ENCODE data around the gene GAB1.

- no peak for TF ChIP-seq CTCF (IDR thresholded peaks at IDR 0.05 in 2 of 3, conservative IDR thresholded peaks at IDR 0.05 in 1 of 3; ENCODE audit: borderline replicate concordance in 1 of 3, insufficient read depth in 1 of 3, low read depth in 2 of 3, low read length in 2 of 3)
- TF ChIP-seq SIN3A (IDR thresholded peaks at IDR 0.05; ENCODE audit: low read depth) = no peak
- TF ChIP-seq, protein P1, sequence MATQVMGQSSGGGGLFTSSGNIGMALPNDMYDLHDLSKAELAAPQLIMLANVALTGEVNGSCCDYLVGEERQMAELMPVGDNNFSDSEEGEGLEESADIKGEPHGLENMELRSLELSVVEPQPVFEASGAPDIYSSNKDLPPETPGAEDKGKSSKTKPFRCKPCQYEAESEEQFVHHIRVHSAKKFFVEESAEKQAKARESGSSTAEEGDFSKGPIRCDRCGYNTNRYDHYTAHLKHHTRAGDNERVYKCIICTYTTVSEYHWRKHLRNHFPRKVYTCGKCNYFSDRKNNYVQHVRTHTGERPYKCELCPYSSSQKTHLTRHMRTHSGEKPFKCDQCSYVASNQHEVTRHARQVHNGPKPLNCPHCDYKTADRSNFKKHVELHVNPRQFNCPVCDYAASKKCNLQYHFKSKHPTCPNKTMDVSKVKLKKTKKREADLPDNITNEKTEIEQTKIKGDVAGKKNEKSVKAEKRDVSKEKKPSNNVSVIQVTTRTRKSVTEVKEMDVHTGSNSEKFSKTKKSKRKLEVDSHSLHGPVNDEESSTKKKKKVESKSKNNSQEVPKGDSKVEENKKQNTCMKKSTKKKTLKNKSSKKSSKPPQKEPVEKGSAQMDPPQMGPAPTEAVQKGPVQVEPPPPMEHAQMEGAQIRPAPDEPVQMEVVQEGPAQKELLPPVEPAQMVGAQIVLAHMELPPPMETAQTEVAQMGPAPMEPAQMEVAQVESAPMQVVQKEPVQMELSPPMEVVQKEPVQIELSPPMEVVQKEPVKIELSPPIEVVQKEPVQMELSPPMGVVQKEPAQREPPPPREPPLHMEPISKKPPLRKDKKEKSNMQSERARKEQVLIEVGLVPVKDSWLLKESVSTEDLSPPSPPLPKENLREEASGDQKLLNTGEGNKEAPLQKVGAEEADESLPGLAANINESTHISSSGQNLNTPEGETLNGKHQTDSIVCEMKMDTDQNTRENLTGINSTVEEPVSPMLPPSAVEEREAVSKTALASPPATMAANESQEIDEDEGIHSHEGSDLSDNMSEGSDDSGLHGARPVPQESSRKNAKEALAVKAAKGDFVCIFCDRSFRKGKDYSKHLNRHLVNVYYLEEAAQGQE (IDR thresholded peaks at IDR 0.05; ENCODE audit: low read depth) = no peak
Observed at GRCh38 chr4:143397887-143398286, 61.2 kb downstream of the GAB1 start.

Measured in HCT116 (cell line).